Smooth muscle cell (in vitro differentiated cells): ENCODE measurements around the gene DSP. TPM values are rescaled to one million over a fixed set of nuclear protein-coding genes. Genes with fewer than 3 reads are reported as not detected.

ENCODE experiments used
- DNase-seq: peaks from one replicate; lab custom pipeline; 2025; ENCODE audit not compliant: unreplicated experiment; lab: John Stamatoyannopoulos, UW
- H2AFZ ChIP-seq: fragments of 200-600 bp; sonication (generic); 2 replicates; pipeline ENCODE4 v1.6.0; 2016; ENCODE audit warnings: antibody characterized with exemption, low read depth, mild to moderate bottlenecking
- H3F3A ChIP-seq: fragments of 200-600 bp; sonication (generic); 2 replicates; pipeline ENCODE4 v1.6.0; 2017; ENCODE audit warnings: antibody characterized with exemption, low read depth
- H3K27ac ChIP-seq: fragments of 200-600 bp; sonication (generic); 2 replicates; pipeline ENCODE4 v1.5.1; 2016; ENCODE audit warnings: low read depth, mild to moderate bottlenecking
- H3K27me3 ChIP-seq: fragments of 200-600 bp; sonication (generic); 2 replicates; pipeline ENCODE4 v1.6.1; 2016; ENCODE audit warnings: low read depth, mild to moderate bottlenecking
- H3K36me3 ChIP-seq: fragments of 200-600 bp; sonication (generic); 2 replicates; pipeline ENCODE4 v1.5.1; 2016; ENCODE audit warnings: low read depth
- H3K4me1 ChIP-seq: fragments of 200-600 bp; sonication (generic); 2 replicates; pipeline ENCODE4 v1.5.1; 2016; ENCODE audit warnings: low read depth
- H3K4me2 ChIP-seq: fragments of 200-600 bp; sonication (generic); 2 replicates; pipeline ENCODE4 v1.6.0; 2016; ENCODE audit warnings: mild to moderate bottlenecking
- H3K4me3 ChIP-seq: fragments of 200-600 bp; sonication (generic); 2 replicates; pipeline ENCODE4 v1.5.1; 2016; ENCODE audit warnings: mild to moderate bottlenecking
- H3K79me2 ChIP-seq: fragments of 200-600 bp; sonication (generic); 2 replicates; pipeline ENCODE4 v1.6.0; 2016; ENCODE audit warnings: low read depth, mild to moderate bottlenecking
- H3K9ac ChIP-seq: fragments of 200-600 bp; sonication (generic); 2 replicates; pipeline ENCODE4 v1.6.0; 2016; ENCODE audit warnings: low read depth
- H3K9me3 ChIP-seq: fragments of 200-600 bp; sonication (generic); replicated peaks from 2 replicates; pipeline ENCODE4 v1.5.1; 2016; ENCODE audit warnings: low read depth
- H4K20me1 ChIP-seq: fragments of 200-600 bp; sonication (generic); 2 replicates; pipeline ENCODE4 v1.6.0; 2016; ENCODE audit warnings: low read depth
- CTCF ChIP-seq: fragments of 200-600 bp; sonication (generic); IDR thresholded peaks from 2 replicates; pipeline ENCODE4 v1.5.1; 2017; ENCODE audit warnings: borderline replicate concordance, mild to moderate bottlenecking, antibody characterized with exemption; ENCODE audit not compliant: insufficient read depth, poor library complexity, severe bottlenecking
- WGBS: methylation state at CpG from one replicate; pipeline ENCODE4 v1.1.7; 2016; ENCODE audit warnings: low lambda C conversion rate; 5-methylcytosine and 5-hydroxymethylcytosine counted together
- polyA plus RNA-seq: library from polyadenylated mRNA; unstranded; fragments of >200 nt; fragmentation: Nextera tagmentation; extraction: Ambion mirVana; gene quantifications from 2 replicates; pipeline ENCODE4 v1.2.1, GENCODE V29; 2016
- total RNA-seq: library from RNA; depleted of rRNA; stranded (reverse); fragments of >200 nt; gene quantifications from 2 replicates; pipeline ENCODE4 v1.2.3, GENCODE V29; 2014

DSP gene
- total and polyA plus RNA-seq, 2 experiments from 2014 or later, result 64.1 to 347 TPM

- Histone ChIP-seq H2AFZ (no peak overlapping the region), H3K36me3 (peaks cover 39% of the 10 kb centered on the region), H3F3A (no peaks in the 10 kb centered on the region), H3K4me2 (no peak overlapping the region), H3K27me3 (no peaks in the 10 kb centered on the region), H3K4me1 (no peaks in the 10 kb centered on the region), H3K4me3 (no peak overlapping the region), H4K20me1 (peaks cover 98% of the 10 kb centered on the region), H3K79me2 (peaks cover 53% of the 10 kb centered on the region), H3K27ac (peak overlapping the region; percentile 70), H3K9me3 (no peaks in the 10 kb centered on the region), H3K9ac (peak overlapping the region; percentile 27)
- no peak for DNase-seq
- 73% methylated on average over 2 of the region's 2 CpGs for WGBS
- TF ChIP-seq CTCF, result no peak
Measured at GRCh38 chr6:7559651-7560385, 18.3 kb downstream of the DSP start.

GRCh38 chr6:7561153-7561964 is 19.9 kb downstream of the DSP start:
- Histone ChIP-seq H2AFZ (no peak overlapping the region), H3K4me3 (no peak overlapping the region), H3F3A (no peaks in the 10 kb centered on the region), H3K9me3 (no peaks in the 10 kb centered on the region), H3K79me2 (peaks cover 39% of the 10 kb centered on the region), H3K4me1 (no peaks in the 10 kb centered on the region), H3K27me3 (no peaks in the 10 kb centered on the region), H3K27ac (peak overlapping the region; percentile 54), H4K20me1 (peaks cover 96% of the 10 kb centered on the region), H3K4me2 (no peak overlapping the region), H3K36me3 (peaks cover 44% of the 10 kb centered on the region), H3K9ac (no peak overlapping the region)
- DNase-seq, result no peak
- no peak for TF ChIP-seq CTCF
- WGBS, result 92% methylated on average over 19 of the region's 19 CpGs

GRCh38 chr6:7562769-7563168 is 21.3 kb downstream of the DSP start:
- Histone ChIP-seq H3K27me3 (no peaks in the 10 kb centered on the region), H3K79me2 (peaks cover 35% of the 10 kb centered on the region), H3F3A (no peaks in the 10 kb centered on the region), H3K4me3 (no peak overlapping the region), H3K4me2 (no peak overlapping the region), H3K36me3 (peaks cover 51% of the 10 kb centered on the region), H3K4me1 (no peaks in the 10 kb centered on the region), H3K9me3 (no peaks in the 10 kb centered on the region), H4K20me1 (peaks cover 96% of the 10 kb centered on the region), H3K27ac (peak overlapping the region; percentile 54), H3K9ac (no peak overlapping the region), H2AFZ (no peak overlapping the region)
- TF ChIP-seq CTCF, result no peak
- DNase-seq, result no peak
- 93% methylated on average over 4 of the region's 4 CpGs for WGBS
